Liver (tissue), 9 donors: ENCODE results near the gene PRODH. TPM values are rescaled to one million over a fixed set of nuclear protein-coding genes. Genes with fewer than 3 reads are reported as not detected.

Experiments
- DNase-seq: peaks from one replicate; pipeline ENCODE4 v3.0.0-alpha.2; 2017; ENCODE audit warnings: low spot score
- H3K27ac ChIP-seq, 2 donors: one replicate each; pipeline ENCODE4 v1.7.0; 2013; ENCODE audit warnings: inconsistent platforms in 2 of 2, low read length in 2 of 2, control low read depth in 1 of 2, low read depth in 1 of 2, mild to moderate bottlenecking in 1 of 2
- H3K27me3 ChIP-seq, 4 donors: one replicate each; pipeline versions ENCODE4 v1.6.1 to v1.7.0; 2013; ENCODE audit warnings: low read length in 3 of 4, inconsistent platforms in 1 of 4, mild to moderate bottlenecking in 1 of 4, moderate library complexity in 1 of 4; ENCODE audit not compliant: control insufficient read depth in 4 of 4, insufficient read depth in 4 of 4
- H3K36me3 ChIP-seq, 4 donors: one replicate each; pipeline versions ENCODE4 v1.6.1 to v1.7.0; 2013; ENCODE audit warnings: low read length in 3 of 4, mild to moderate bottlenecking in 3 of 4, low read depth in 1 of 4, moderate library complexity in 1 of 4; ENCODE audit not compliant: control insufficient read depth in 4 of 4, insufficient read depth in 3 of 4
- H3K4me1 ChIP-seq, 4 donors: one replicate each; pipeline versions ENCODE4 v1.6.1 to v1.7.0; 2013; ENCODE audit warnings: low read length in 3 of 4, mild to moderate bottlenecking in 3 of 4, moderate library complexity in 1 of 4; ENCODE audit not compliant: control insufficient read depth in 4 of 4, insufficient read depth in 4 of 4
- H3K4me3 ChIP-seq, 3 donors: one replicate each; pipeline versions ENCODE4 v1.6.1 to v1.7.0; 2013; ENCODE audit warnings: low read length in 3 of 3, control low read depth in 1 of 3, low read depth in 1 of 3, mild to moderate bottlenecking in 1 of 3
- H3K9ac ChIP-seq, 2 donors: one replicate each; pipeline ENCODE4 v1.7.0; 2013; ENCODE audit warnings: low read length in 2 of 2, mild to moderate bottlenecking in 2 of 2, moderate library complexity in 2 of 2, control low read depth in 1 of 2, low read depth in 1 of 2
- H3K9me3 ChIP-seq, 4 donors: one replicate each; pipeline versions ENCODE4 v1.6.1 to v1.7.0; 2013; ENCODE audit warnings: low read length in 3 of 4; ENCODE audit not compliant: control insufficient read depth in 4 of 4
- EGR1 ChIP-seq, 2 donors: IDR thresholded peaks; 2 replicates each; pipeline ENCODE4 v1.6.1; 2016 to 2018; ENCODE audit warnings: antibody characterized with exemption in 2 of 2, low read depth in 2 of 2
- FOXA1 ChIP-seq: IDR thresholded peaks from 2 replicates; pipeline ENCODE4 v1.6.1; 2016; ENCODE audit warnings: antibody characterized with exemption
- FOXA2 ChIP-seq: IDR thresholded peaks from 2 replicates; pipeline ENCODE4 v1.6.1; 2016; ENCODE audit warnings: antibody characterized with exemption
- GABPA ChIP-seq, 2 donors: IDR thresholded peaks in 1 of 2; conservative IDR thresholded peaks in 1 of 2; 2 replicates each; pipeline ENCODE4 v1.6.1; 2016; ENCODE audit warnings: antibody characterized with exemption in 2 of 2, mild to moderate bottlenecking in 1 of 2, moderate library complexity in 1 of 2
- HNF4A ChIP-seq, 2 donors: conservative IDR thresholded peaks; 2 replicates each; pipeline ENCODE4 v1.6.1; 2016; ENCODE audit warnings: antibody characterized with exemption in 2 of 2, mild to moderate bottlenecking in 2 of 2
- JUND ChIP-seq, 2 donors: IDR thresholded peaks; 2 replicates each; pipeline ENCODE4 v1.6.1; 2016; ENCODE audit warnings: antibody characterized with exemption in 2 of 2
- MAX ChIP-seq: IDR thresholded peaks from 2 replicates; pipeline ENCODE4 v1.6.1; 2016; ENCODE audit warnings: antibody characterized with exemption
- NR2F2 ChIP-seq: IDR thresholded peaks from 2 replicates; pipeline ENCODE4 v1.6.1; 2016; ENCODE audit warnings: antibody characterized with exemption
- RAD21 ChIP-seq, 2 donors: IDR thresholded peaks; 2 replicates each; pipeline ENCODE4 v1.6.1; 2016; ENCODE audit warnings: antibody characterized with exemption in 2 of 2, mild to moderate bottlenecking in 2 of 2
- RXRA ChIP-seq, 2 donors: IDR thresholded peaks; 2 replicates each; pipeline ENCODE4 v1.6.1; 2017 to 2018; ENCODE audit warnings: antibody characterized with exemption in 2 of 2, mild to moderate bottlenecking in 1 of 2
- SP1 ChIP-seq: IDR thresholded peaks from 2 replicates; pipeline ENCODE4 v1.6.1; 2018; ENCODE audit warnings: antibody characterized with exemption, mild to moderate bottlenecking
- YY1 ChIP-seq: IDR thresholded peaks from 2 replicates; pipeline ENCODE4 v1.6.1; 2016; ENCODE audit warnings: antibody characterized with exemption, mild to moderate bottlenecking
- WGBS: extraction: QIAGEN DNeasy Blood & Tissue Kit; methylation state at CpG from one replicate; pipeline ENCODE4 v1.1.7; 2013; 5-methylcytosine and 5-hydroxymethylcytosine counted together
- polyA plus RNA-seq, 2 donors: library from polyadenylated mRNA; stranded (reverse) in 1 of 2; unstranded in 1 of 2; fragments of 200-250 nt in 1 of 2; fragments of >200 nt in 1 of 2; fragmentation: Nextera tagmentation in 1 of 2; extraction: Ambion mirVana in 1 of 2; gene quantifications; one replicate each; pipeline versions ENCODE4 v1.2.1 to v1.2.3, GENCODE V29; 2013 to 2015
- total RNA-seq, 2 donors: library from RNA; depleted of rRNA; stranded (reverse); fragments of >200 nt; gene quantifications; one replicate each; pipeline ENCODE4 v1.2.3, GENCODE V29; 2014
- TF ChIP-seq, protein P1 (sequence below): fragments of 150-350 bp; IDR thresholded peaks from 2 replicates; pipeline ENCODE4 v1.5.1; 2017; ENCODE audit warnings: improper control_type of control experiment, low read depth, low read length; ENCODE audit not compliant: missing input control
- TF ChIP-seq, protein P2 (sequence below): IDR thresholded peaks from 2 replicates; pipeline ENCODE4 v1.6.1; 2016; ENCODE audit warnings: antibody characterized with exemption
- donor health status: healthy.
- donor health status: healthy.
- donor health status: healthy.
- donor health status: healthy.
- donor health status: healthy.

PRODH gene
- total and polyA plus RNA-seq, 4 donors, result 1.2 to 4.1 (median 1.6) TPM; not detected in 1

DNA sequence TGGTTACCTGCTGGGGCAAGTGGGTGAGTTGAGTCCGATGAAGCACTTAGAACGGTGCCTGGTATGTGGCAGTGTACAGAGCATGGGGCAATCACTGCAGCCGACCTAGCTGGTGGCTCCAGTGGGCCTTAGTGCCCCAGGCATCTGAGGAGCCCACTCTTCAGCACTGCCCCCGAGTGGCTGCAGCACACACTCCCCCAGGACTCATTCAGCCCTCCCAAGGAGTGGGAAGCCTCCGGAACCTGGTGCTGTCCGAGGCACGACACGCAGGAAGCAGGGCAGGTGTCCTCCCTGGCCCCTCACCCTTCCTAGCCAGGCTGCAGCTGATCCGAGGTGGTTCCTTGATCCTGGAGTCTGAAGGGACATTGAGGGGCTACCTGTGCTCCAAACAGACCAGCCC lies 42.4 kb upstream of the PRODH start:
- H3K9me3 ChIP-seq, result no peaks in the 10 kb centered on the region
- H3K4me1 ChIP-seq, result peaks cover 10 to 24% (median 15%) of the 10 kb centered on the region in 4 donors
- no peak overlapping the region for H3K27ac ChIP-seq
- DNase-seq, result no peak
- no peaks in the 10 kb centered on the region for H3K27me3 ChIP-seq
- WGBS, result 89% methylated on average over 9 of the region's 9 CpGs
- H3K4me3 ChIP-seq, result no peak overlapping the region
- H3K36me3 ChIP-seq, result no peaks in the 10 kb centered on the region
- H3K9ac ChIP-seq, result no peak overlapping the region
- no peak for TF ChIP-seq HNF4A (conservative IDR thresholded peaks at IDR 0.05)
- no peak for TF ChIP-seq FOXA2
- TF ChIP-seq FOXA1, result no peak
- TF ChIP-seq YY1, result no peak
- TF ChIP-seq, protein P1, sequence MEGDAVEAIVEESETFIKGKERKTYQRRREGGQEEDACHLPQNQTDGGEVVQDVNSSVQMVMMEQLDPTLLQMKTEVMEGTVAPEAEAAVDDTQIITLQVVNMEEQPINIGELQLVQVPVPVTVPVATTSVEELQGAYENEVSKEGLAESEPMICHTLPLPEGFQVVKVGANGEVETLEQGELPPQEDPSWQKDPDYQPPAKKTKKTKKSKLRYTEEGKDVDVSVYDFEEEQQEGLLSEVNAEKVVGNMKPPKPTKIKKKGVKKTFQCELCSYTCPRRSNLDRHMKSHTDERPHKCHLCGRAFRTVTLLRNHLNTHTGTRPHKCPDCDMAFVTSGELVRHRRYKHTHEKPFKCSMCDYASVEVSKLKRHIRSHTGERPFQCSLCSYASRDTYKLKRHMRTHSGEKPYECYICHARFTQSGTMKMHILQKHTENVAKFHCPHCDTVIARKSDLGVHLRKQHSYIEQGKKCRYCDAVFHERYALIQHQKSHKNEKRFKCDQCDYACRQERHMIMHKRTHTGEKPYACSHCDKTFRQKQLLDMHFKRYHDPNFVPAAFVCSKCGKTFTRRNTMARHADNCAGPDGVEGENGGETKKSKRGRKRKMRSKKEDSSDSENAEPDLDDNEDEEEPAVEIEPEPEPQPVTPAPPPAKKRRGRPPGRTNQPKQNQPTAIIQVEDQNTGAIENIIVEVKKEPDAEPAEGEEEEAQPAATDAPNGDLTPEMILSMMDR, result no peak
- TF ChIP-seq RXRA (IDR thresholded peaks at IDR 0.05), result no peak
- no peak for TF ChIP-seq SP1
- TF ChIP-seq MAX, result no peak
- TF ChIP-seq RAD21 (IDR thresholded peaks at IDR 0.05), result no peak
- TF ChIP-seq GABPA (IDR thresholded peaks at IDR 0.05 in 1 of 2, conservative IDR thresholded peaks at IDR 0.05 in 1 of 2), result no peak
- no peak for TF ChIP-seq EGR1 (IDR thresholded peaks at IDR 0.05; ENCODE audit: low read depth in 2 of 2)

- no peaks in the 10 kb centered on the region for H3K27me3 ChIP-seq
- no peak for DNase-seq
- H3K9me3 ChIP-seq, result no peaks in the 10 kb centered on the region
- peaks cover 13 to 30% (median 20%) of the 10 kb centered on the region in 4 donors for H3K4me1 ChIP-seq
- no peaks in the 10 kb centered on the region for H3K36me3 ChIP-seq
- WGBS, result 91% methylated on average over 9 of the region's 9 CpGs
- TF ChIP-seq YY1, result no peak
- TF ChIP-seq, protein P2, sequence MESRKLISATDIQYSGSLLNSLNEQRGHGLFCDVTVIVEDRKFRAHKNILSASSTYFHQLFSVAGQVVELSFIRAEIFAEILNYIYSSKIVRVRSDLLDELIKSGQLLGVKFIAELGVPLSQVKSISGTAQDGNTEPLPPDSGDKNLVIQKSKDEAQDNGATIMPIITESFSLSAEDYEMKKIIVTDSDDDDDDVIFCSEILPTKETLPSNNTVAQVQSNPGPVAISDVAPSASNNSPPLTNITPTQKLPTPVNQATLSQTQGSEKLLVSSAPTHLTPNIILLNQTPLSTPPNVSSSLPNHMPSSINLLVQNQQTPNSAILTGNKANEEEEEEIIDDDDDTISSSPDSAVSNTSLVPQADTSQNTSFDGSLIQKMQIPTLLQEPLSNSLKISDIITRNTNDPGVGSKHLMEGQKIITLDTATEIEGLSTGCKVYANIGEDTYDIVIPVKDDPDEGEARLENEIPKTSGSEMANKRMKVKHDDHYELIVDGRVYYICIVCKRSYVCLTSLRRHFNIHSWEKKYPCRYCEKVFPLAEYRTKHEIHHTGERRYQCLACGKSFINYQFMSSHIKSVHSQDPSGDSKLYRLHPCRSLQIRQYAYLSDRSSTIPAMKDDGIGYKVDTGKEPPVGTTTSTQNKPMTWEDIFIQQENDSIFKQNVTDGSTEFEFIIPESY, result no peak
- TF ChIP-seq RXRA (IDR thresholded peaks at IDR 0.05), result no peak
- no peak overlapping the region for H3K4me3 ChIP-seq
- H3K27ac ChIP-seq, result no peak overlapping the region
- no peak overlapping the region for H3K9ac ChIP-seq
These were observed 41.8 kb upstream of the PRODH start for GRCh38 chr22:18977824-18978425.

DNA sequence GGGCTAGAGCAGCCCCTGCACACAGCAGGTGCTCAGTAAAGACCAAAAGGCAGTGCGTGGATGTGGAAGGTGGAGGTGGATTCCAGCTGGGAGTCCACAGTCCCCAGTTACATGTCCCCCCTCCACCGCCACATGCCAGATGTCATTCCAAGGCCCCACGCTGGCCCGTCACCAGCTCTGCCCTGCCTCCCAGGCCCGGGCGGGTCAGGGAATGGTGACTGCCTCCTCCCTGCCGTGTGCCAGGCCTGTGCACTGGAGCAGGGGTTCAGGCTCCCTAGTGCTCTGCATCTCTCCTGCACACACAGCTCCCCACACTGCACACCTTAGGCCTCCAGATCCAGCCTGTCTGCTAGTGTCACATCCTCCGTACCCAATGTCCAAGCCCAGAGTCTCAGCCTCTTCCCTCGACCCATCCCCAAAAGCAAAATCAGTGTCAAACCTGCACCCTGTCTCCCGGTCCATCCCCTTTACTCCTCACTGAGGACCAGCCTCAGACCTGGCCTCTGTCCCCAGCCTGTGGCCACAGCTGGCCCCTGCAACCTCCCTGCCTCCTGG lies 40.2 kb upstream of the PRODH start:
- Histone ChIP-seq H3K27ac (no peak overlapping the region), H3K4me3 (no peak overlapping the region), H3K9ac (no peak overlapping the region), H3K27me3 (no peaks in the 10 kb centered on the region), H3K36me3 (no peaks in the 10 kb centered on the region), H3K4me1 (peaks cover 13 to 34% (median 22%) of the 10 kb centered on the region in 4 donors), H3K9me3 (no peaks in the 10 kb centered on the region)
- DNase-seq, result no peak
- whole genome bisulfite sequencing, result 90% methylated on average over 10 of the region's 10 CpGs
- TF ChIP-seq JUND (IDR thresholded peaks at IDR 0.05), result no peak
- TF ChIP-seq FOXA1, result no peak
- no peak for TF ChIP-seq MAX
- TF ChIP-seq RXRA (IDR thresholded peaks at IDR 0.05), result no peak
- no peak for TF ChIP-seq YY1
- no peak for TF ChIP-seq RAD21 (IDR thresholded peaks at IDR 0.05)
- no peak for TF ChIP-seq NR2F2
- TF ChIP-seq GABPA (IDR thresholded peaks at IDR 0.05 in 1 of 2, conservative IDR thresholded peaks at IDR 0.05 in 1 of 2), result no peak
